ENCODE measurements around the gene COPB2. TPM values are rescaled to one million over a fixed set of nuclear protein-coding genes. Genes with fewer than 3 reads are reported as not detected.

The COPB2 gene
- total RNA-seq, 1 experiment from 2014 or later: 119 TPM

GRCh38 chr3:139364549-139364948, 24.9 kb downstream of the COPB2 start:
- ChIA-PET RAD21 (ENCODE audit: low non-redundant PET in 1 of 2, low total read pairs in 2 of 2, uncharacterized antibody in 2 of 2, unreplicated experiment in 2 of 2) (no interaction called here), POLR2A (no interaction called here), CTCF (interaction anchor here (1.8 to 2.9 kb wide), 2 partner anchors 10 to 11 kb away, joined by 10 to 18 read pairs; no protein-coding TSS in a partner anchor)
- TF ChIP-seq ZBTB33 (IDR thresholded peaks at IDR 0.05; ENCODE audit: extremely low read depth, insufficient replicate concordance, low read length) (no peak), JUND (IDR thresholded peaks at IDR 0.05) (no peak), EZH2phosphoT487 (IDR thresholded peaks at IDR 0.05; ENCODE audit: borderline replicate concordance) (no peak), RAD21 (IDR thresholded peaks at IDR 0.05; ENCODE audit: low read depth) (no peak), TCF7L2 (IDR thresholded peaks at IDR 0.05; ENCODE audit: borderline replicate concordance, extremely low read depth, insufficient read depth, insufficient read length) (no peak), SP1 (IDR thresholded peaks at IDR 0.05; ENCODE audit: low read depth) (no peak), CBX3 (IDR thresholded peaks at IDR 0.05; ENCODE audit: low read depth) (no peak), POLR2AphosphoS5 (IDR thresholded peaks at IDR 0.05; ENCODE audit: low read depth, low read length) (no peak), ZFX (IDR thresholded peaks at IDR 0.05) (no peak), ZNF274 (IDR thresholded peaks at IDR 0.05; ENCODE audit: low read depth, low read length) (no peak)
- no TSS peak for BruUV-seq (replicated peaks)
- H3K9me3 ChIP-seq (ENCODE audit: control insufficient read depth in 1 of 2, insufficient read depth in 1 of 2, low read depth in 1 of 2, low read length in 2 of 2): no peaks in the 10 kb centered on the region
- no peaks in the 10 kb centered on the region for H3K4me1 ChIP-seq (ENCODE audit: control insufficient read depth in 1 of 2, insufficient read depth in 2 of 2, low read length in 2 of 2)
- no peaks in the 10 kb centered on the region for H3K27me3 ChIP-seq (ENCODE audit: insufficient read depth, low read length)
- H3K36me3 ChIP-seq (ENCODE audit: control insufficient read depth in 1 of 2, insufficient read depth in 2 of 2, low read length in 2 of 2): peaks cover 42 to 58% of the 10 kb centered on the region in 2 experiments
- no peak overlapping the region for H3K9ac ChIP-seq (ENCODE audit: low read length)
- intact Hi-C loops (cut with micrococcal nuclease): no loop called here
- H3K4me2 ChIP-seq (ENCODE audit: low read length): no peak overlapping the region
- no peaks in the 10 kb centered on the region for H3K9me2 ChIP-seq (ENCODE audit: insufficient read depth)
- DNase-seq (ENCODE audit: low read depth, low spot score) (no peak), ATAC-seq (no peak)
- peaks cover 4% of the 10 kb centered on the region; the same call in 1 of the 2 replicates for H3K79me2 ChIP-seq (ENCODE audit: insufficient read depth, low read length)
- no peak overlapping the region for H2AFZ ChIP-seq (ENCODE audit: low read depth, low read length, poor library complexity, severe bottlenecking)
- no peaks in the 10 kb centered on the region; the same call in 1 of the 2 replicates for H4K20me1 ChIP-seq (ENCODE audit: insufficient read depth)
- no peak overlapping the region for H3K4me3 ChIP-seq (replicated peaks in 1 of 2; ENCODE audit: low read depth in 1 of 2, low read length in 2 of 2)
- H3K27ac ChIP-seq (ENCODE audit: low read depth, low read length): no peak overlapping the region
